AG04450 (cell line): ENCODE data around the gene TRIM72. TPM values are rescaled to one million over a fixed set of nuclear protein-coding genes. Genes with fewer than 3 reads are reported as not detected.
"Not testable (repeated sequence)": the region's sequence is repeated elsewhere in the genome, so short reads cannot be mapped to it uniquely, and the experiment has no call there.

ENCODE experiments used
- CTCF ChIA-PET: fragments of 300-600, 350-600 bp; formaldehyde crosslinking; extraction: SDS; loops from one replicate; lab custom pipeline; 2022; ENCODE audit warnings: antibody characterized with exemption, inconsistent platforms; lab: Charles Lee
- POLR2A ChIA-PET: fragments of 350-600 bp; formaldehyde crosslinking; extraction: SDS; loops from one replicate; lab custom pipeline; 2021; ENCODE audit warnings: antibody characterized with exemption, inconsistent platforms; lab: Yijun Ruan, JAX
- DNase-seq: peaks from one replicate; pipeline ENCODE4 v3.0.0-alpha.2; 2011; ENCODE audit warnings: low read depth, low spot score
- H3K27ac ChIP-seq: one replicate; pipeline ENCODE4 v1.5.1; 2012; ENCODE audit warnings: low read depth, low read length, control low read depth
- H3K27me3 ChIP-seq: one replicate; pipeline ENCODE4 v1.6.0; 2012; ENCODE audit warnings: low read length; ENCODE audit not compliant: control insufficient read depth, insufficient read depth
- H3K4me3 ChIP-seq: 2 replicates; pipeline ENCODE4 v1.5.1; 2011; ENCODE audit warnings: mild to moderate bottlenecking, low read depth, low read length, control low read depth
- H3K9me3 ChIP-seq: 2 replicates; pipeline ENCODE4 v1.5.1; 2012; ENCODE audit warnings: low read length; ENCODE audit not compliant: control insufficient read depth, insufficient read depth
- CTCF ChIP-seq: IDR thresholded peaks from 2 replicates; pipeline ENCODE4 v1.5.1; 2011; ENCODE audit warnings: low read depth, low read length, control low read depth, inconsistent platforms
- polyA minus RNA-seq: library from RNA; depleted of rRNA, polyadenylated mRNA; stranded (reverse); fragments of >200 nt; gene quantifications from 2 replicates; pipeline ENCODE4 v1.2.3, GENCODE V29; 2011; rRNA and poly(A)+ RNA removed
- polyA plus RNA-seq: library from polyadenylated mRNA; depleted of rRNA; stranded (reverse); fragments of >200 nt; gene quantifications from 2 replicates; pipeline ENCODE4 v1.2.3, GENCODE V29; 2011; rRNA removed

The TRIM72 gene, protein sequence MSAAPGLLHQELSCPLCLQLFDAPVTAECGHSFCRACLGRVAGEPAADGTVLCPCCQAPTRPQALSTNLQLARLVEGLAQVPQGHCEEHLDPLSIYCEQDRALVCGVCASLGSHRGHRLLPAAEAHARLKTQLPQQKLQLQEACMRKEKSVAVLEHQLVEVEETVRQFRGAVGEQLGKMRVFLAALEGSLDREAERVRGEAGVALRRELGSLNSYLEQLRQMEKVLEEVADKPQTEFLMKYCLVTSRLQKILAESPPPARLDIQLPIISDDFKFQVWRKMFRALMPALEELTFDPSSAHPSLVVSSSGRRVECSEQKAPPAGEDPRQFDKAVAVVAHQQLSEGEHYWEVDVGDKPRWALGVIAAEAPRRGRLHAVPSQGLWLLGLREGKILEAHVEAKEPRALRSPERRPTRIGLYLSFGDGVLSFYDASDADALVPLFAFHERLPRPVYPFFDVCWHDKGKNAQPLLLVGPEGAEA
- not detected in 2 replicates for polyA plus RNA-seq
- not detected in 2 replicates for polyA minus RNA-seq

DNA sequence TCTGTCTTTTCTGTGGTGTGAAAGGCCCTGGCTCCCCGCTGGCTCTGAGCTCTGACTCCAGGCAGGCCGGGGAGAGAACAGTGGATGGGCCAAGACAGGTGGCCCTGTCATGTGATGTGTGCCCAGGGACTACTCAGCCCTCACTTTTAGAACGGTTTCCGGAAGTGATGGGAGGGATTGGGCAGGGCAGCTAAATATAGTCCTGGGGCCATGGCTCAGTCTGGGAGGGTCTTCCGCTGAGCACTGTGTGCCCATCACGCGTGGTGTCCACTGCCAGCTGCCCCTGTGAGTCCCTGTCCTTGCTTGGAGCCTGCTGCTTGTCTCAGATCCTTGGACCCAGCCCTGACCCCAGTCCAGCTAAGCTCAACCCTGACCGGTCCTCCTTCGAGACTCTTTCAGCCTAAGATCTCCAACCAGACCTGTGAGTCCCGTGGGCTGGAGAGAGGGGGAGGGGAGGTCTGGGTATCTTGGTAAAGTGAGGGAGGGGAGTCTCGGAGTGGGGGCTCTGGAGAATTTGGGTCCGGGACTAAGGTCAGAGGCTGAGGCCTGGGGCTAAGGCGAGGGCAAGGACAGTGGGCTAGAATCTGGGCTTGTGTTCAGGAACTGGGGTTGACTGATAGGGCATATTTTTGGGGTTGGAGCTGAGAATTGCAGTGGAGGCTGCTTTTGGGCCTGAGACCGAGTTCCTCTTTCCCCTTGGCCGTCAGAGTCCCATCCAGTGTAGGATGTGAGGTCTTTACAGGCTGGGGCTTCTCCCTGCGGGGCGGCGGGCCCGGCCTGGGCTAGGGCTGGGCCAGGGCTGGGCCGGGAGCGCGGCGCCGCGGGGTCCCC is at the start of gene TRIM72:
Gene TRIM72 (plus strand): TSS at position 243 of the 831 bp plus-strand sequence. CDS start 620 bp downstream, outside the sequence.
- ChIA-PET POLR2A (interaction anchor here (1.9 kb wide), 1 partner anchor 12 kb away, joined by 6 read pairs; the partner anchor contains the start of gene PYCARD), CTCF (interaction anchor here (1.4 to 1.6 kb wide), 2 partner anchors 169 to 654 kb away, joined by 4 to 5 read pairs; no protein-coding TSS in a partner anchor)
- DNase-seq: no peak
- TF ChIP-seq CTCF: no peak
- peak within 1 kb of the TSS; percentile 59 for H3K4me3 ChIP-seq
- peaks cover 5% of the 10 kb centered on the region; the same call in 1 of the 2 replicates for H3K9me3 ChIP-seq
- H3K27ac ChIP-seq: no peak within 1 kb of the TSS
- peaks cover 56% of the 10 kb centered on the region for H3K27me3 ChIP-seq

GRCh38 chr16:31167315-31167714 is 46.6 kb upstream of the TRIM72 start:
- peaks cover 9% of the 10 kb centered on the region for H3K27me3 ChIP-seq
- no peaks in the 10 kb centered on the region for H3K9me3 ChIP-seq
- no peak overlapping the region for H3K27ac ChIP-seq
- H3K4me3 ChIP-seq: no peak overlapping the region
- TF ChIP-seq CTCF: no peak
- CTCF ChIA-PET: no interaction called here
- POLR2A ChIA-PET: interaction anchor here (0.7 to 1.9 kb wide), 2 partner anchors 13 to 276 kb away, joined by 4 to 5 read pairs; partner anchors contain the start of gene ZNF843
- no peak for DNase-seq

GRCh38 chr16:31168848-31169247 is 45.1 kb upstream of the TRIM72 start:
- ChIA-PET POLR2A (interaction anchor here (1.5 kb wide), 1 partner anchor 11 kb away, joined by 6 read pairs; the partner anchor contains the start of gene FUS), CTCF (no interaction called here)
- no peak for DNase-seq
- TF ChIP-seq CTCF: no peak
- peaks cover 5% of the 10 kb centered on the region for H3K27me3 ChIP-seq
- H3K27ac ChIP-seq: no peak overlapping the region
- no peak overlapping the region for H3K4me3 ChIP-seq
- H3K9me3 ChIP-seq: no peaks in the 10 kb centered on the region

DNA sequence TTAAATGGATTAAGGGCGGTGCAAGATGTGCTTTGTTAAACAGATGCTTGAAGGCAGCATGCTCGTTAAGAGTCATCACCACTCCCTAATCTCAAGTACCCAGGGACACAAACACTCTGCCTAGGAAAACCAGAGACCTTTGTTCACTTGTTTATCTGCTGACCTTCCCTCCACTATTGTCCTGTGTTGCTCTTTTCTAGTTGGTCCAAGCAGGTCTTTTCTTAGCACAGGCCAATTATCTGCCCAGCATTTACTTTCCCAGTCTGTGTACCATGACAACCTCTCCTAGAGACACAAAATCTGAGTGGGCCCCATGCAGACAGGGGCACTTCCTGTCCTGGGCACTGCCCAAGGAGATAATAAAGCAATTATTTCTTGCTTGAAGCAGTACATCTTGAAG is 43.9 kb upstream of the TRIM72 start:
- DNase-seq, H3K4me3 ChIP-seq, H3K9me3 ChIP-seq, CTCF ChIA-PET, H3K27ac ChIP-seq, H3K27me3 ChIP-seq, POLR2A ChIA-PET: not testable (repeated sequence)

- Histone ChIP-seq H3K27ac (no peak overlapping the region), H3K4me3 (no peak overlapping the region), H3K9me3 (no peaks in the 10 kb centered on the region; the same call in 1 of the 2 replicates), H3K27me3 (no peaks in the 10 kb centered on the region)
- CTCF ChIA-PET: interaction anchor here (2.3 kb wide), 1 partner anchor 35 kb away, joined by 16 read pairs; no protein-coding TSS in a partner anchor
- DNase-seq: no peak
- no peak for TF ChIP-seq CTCF
- POLR2A ChIA-PET: interaction anchor here (0.6 kb wide), 1 partner anchor 52 kb away, joined by 5 read pairs; no protein-coding TSS in a partner anchor
These were observed 36.8 kb upstream of the TRIM72 start for GRCh38 chr16:31177136-31177535.
